ENCODE data around the gene UBAP1L. TPM values are rescaled to one million over a fixed set of nuclear protein-coding genes. Genes with fewer than 3 reads are reported as not detected.
"Not testable (repeated sequence)": the region's sequence is repeated elsewhere in the genome, so short reads cannot be mapped to it uniquely, and the experiment has no call there.

The UBAP1L gene
- total and polyA plus RNA-seq, 10 donors, result 2.5 to 11.2 (median 7.0) TPM

- H3K4me1 ChIP-seq, result no peaks in the 10 kb centered on the region
- WGBS, 5 donors, result 86 to 98% (median 91%) methylated on average over 6 of the region's 6 CpGs
- no peak overlapping the region for H3K4me3 ChIP-seq
- intact Hi-C loops (cut with DNase I; ENCODE audit: low total_unique reads), result no loop called here
- no peak overlapping the region for H3K27ac ChIP-seq
- TF ChIP-seq POLR2AphosphoS5 (IDR thresholded peaks at IDR 0.05), result no peak
- no peak for TF ChIP-seq CTCF (IDR thresholded peaks at IDR 0.05 in 8 of 11, conservative IDR thresholded peaks at IDR 0.05 in 3 of 11)
- no peak for TF ChIP-seq POLR2A (IDR thresholded peaks at IDR 0.05)
- no peak for DNase-seq
- H3K36me3 ChIP-seq, result peaks cover 0 to 100% (median 92%) of the 10 kb centered on the region in 6 donors
- no peaks in the 10 kb centered on the region for H3K27me3 ChIP-seq (replicated peaks in 1 of 7)
- no peaks in the 10 kb centered on the region for H3K9me3 ChIP-seq
Observed at GRCh38 chr15:65154720-65155119, 39.7 kb upstream of the UBAP1L start.

GRCh38 chr15:65147902-65148301 is 32.9 kb upstream of the UBAP1L start:
- Histone ChIP-seq H3K9me3 (no peaks in the 10 kb centered on the region), H3K36me3 (peaks cover 0 to 82% (median 46%) of the 10 kb centered on the region in 6 donors), H3K27ac (no peak overlapping the region), H3K4me3 (no peak overlapping the region), H3K4me1 (no peaks in the 10 kb centered on the region), H3K27me3 (replicated peaks in 1 of 7) (no peaks in the 10 kb centered on the region)
- TF ChIP-seq POLR2AphosphoS5 (IDR thresholded peaks at IDR 0.05), result no peak
- TF ChIP-seq POLR2A (IDR thresholded peaks at IDR 0.05), result no peak
- TF ChIP-seq CTCF (IDR thresholded peaks at IDR 0.05 in 8 of 11, conservative IDR thresholded peaks at IDR 0.05 in 3 of 11), result no peak
- WGBS, 5 donors, result 91 to 97% (median 93%) methylated on average over 3 of the region's 3 CpGs
- no peak for DNase-seq
- intact Hi-C loops (cut with DNase I; ENCODE audit: low total_unique reads), result no loop called here

- WGBS, 5 donors, result 76 to 86% (median 84%) methylated on average over 4 of the region's 4 CpGs
- Histone ChIP-seq H3K4me1 (no peaks in the 10 kb centered on the region), H3K4me3 (no peak overlapping the region), H3K27me3 (replicated peaks in 1 of 7) (no peaks in the 10 kb centered on the region), H3K36me3 (peaks cover 0 to 68% (median 31%) of the 10 kb centered on the region in 6 donors), H3K27ac (no peak overlapping the region), H3K9me3 (no peaks in the 10 kb centered on the region)
- no peak for DNase-seq
- no peak for TF ChIP-seq CTCF (IDR thresholded peaks at IDR 0.05 in 8 of 11, conservative IDR thresholded peaks at IDR 0.05 in 3 of 11)
- intact Hi-C loops (cut with DNase I; ENCODE audit: low total_unique reads), result no loop called here
Observed at GRCh38 chr15:65146438-65146837, 31.4 kb upstream of the UBAP1L start.

- DNase-seq; H3K27ac ChIP-seq; H3K4me1 ChIP-seq; H3K27me3 ChIP-seq (replicated peaks in 1 of 7); H3K36me3 ChIP-seq; intact Hi-C loops (cut with DNase I; ENCODE audit: low total_unique reads); H3K4me3 ChIP-seq: not testable (repeated sequence)
- H3K9me3 ChIP-seq, result peaks cover 0 to 17% (median 15%) of the 10 kb centered on the region in 8 donors
- 82 to 95% (median 90%) methylated on average over 6 of the region's 6 CpGs for WGBS, 5 donors
Observed at GRCh38 chr15:65138631-65139030, 23.6 kb upstream of the UBAP1L start.

GRCh38 chr15:65137893-65138292 is 22.9 kb upstream of the UBAP1L start:
- intact Hi-C loops (cut with DNase I; ENCODE audit: low total_unique reads); H3K4me3 ChIP-seq; H3K27ac ChIP-seq; DNase-seq; H3K27me3 ChIP-seq (replicated peaks in 1 of 7); H3K36me3 ChIP-seq: not testable (repeated sequence)
- Histone ChIP-seq H3K4me1 (peaks cover 0 to 10% (median 8%) of the 10 kb centered on the region in 6 donors), H3K9me3 (peaks cover 0 to 17% (median 15%) of the 10 kb centered on the region in 8 donors)
- 89 to 98% (median 97%) methylated on average over 4 of the region's 4 CpGs for WGBS, 5 donors

- not testable (repeated sequence) for H3K4me3 ChIP-seq
Observed at GRCh38 chr15:65137089-65137488, 22.1 kb upstream of the UBAP1L start.

More at GRCh38 chr15:65137089-65137488, 22.1 kb upstream of the UBAP1L start:
- H3K36me3 ChIP-seq; H3K27ac ChIP-seq; intact Hi-C loops (cut with DNase I; ENCODE audit: low total_unique reads); H3K27me3 ChIP-seq (replicated peaks in 1 of 7); DNase-seq: not testable (repeated sequence)
- Histone ChIP-seq H3K4me1 (peaks cover under 1 to 19% (median 16%) of the 10 kb centered on the region in 6 donors), H3K9me3 (peaks cover 0 to 17% (median 15%) of the 10 kb centered on the region in 8 donors)
- 91 to 97% (median 95%) methylated on average over 7 of the region's 7 CpGs for WGBS, 5 donors
